Gastroesophageal sphincter (tissue), 4 donors: ENCODE data around the gene NOX5. TPM values are rescaled to one million over a fixed set of nuclear protein-coding genes. Genes with fewer than 3 reads are reported as not detected.
"Not testable (repeated sequence)": the region's sequence is repeated elsewhere in the genome, so short reads cannot be mapped to it uniquely, and the experiment has no call there.

ENCODE experiments used
- ATAC-seq: fragments of 150-250 bp; one replicate; pipeline ENCODE4 v1.9.1; 2016; ENCODE audit warnings: mild to moderate bottlenecking, moderate library complexity
- H3K27ac ChIP-seq, 4 donors: fragments of 200-600 bp; sonication (generic) in 3 of 4; 1 replicate in 3 of 4; 2 replicates in 1 of 4; pipeline ENCODE4 v1.5.1; 2016 to 2019
- H3K27me3 ChIP-seq: fragments of 200-600 bp; sonication (generic); one replicate; pipeline ENCODE4 v1.5.1; 2019
- H3K36me3 ChIP-seq, 2 donors: fragments of 200-600 bp; sonication (generic); one replicate each; pipeline ENCODE4 v1.5.1; 2019; ENCODE audit warnings: control low read depth in 1 of 2
- H3K4me1 ChIP-seq, 3 donors: fragments of 200-600 bp; sonication (generic); 1 replicate in 2 of 3; 2 replicates in 1 of 3; pipeline ENCODE4 v1.5.1; 2016 to 2019; ENCODE audit warnings: control low read depth in 2 of 3
- H3K4me3 ChIP-seq, 2 donors: fragments of 200-600 bp; sonication (generic); one replicate each; pipeline ENCODE4 v1.5.1; 2019; ENCODE audit warnings: mild to moderate bottlenecking in 1 of 2, moderate library complexity in 1 of 2
- H3K9me3 ChIP-seq, 3 donors: fragments of 200-600 bp; sonication (generic); one replicate each; pipeline ENCODE4 v1.5.1; 2017 to 2019; ENCODE audit warnings: control low read depth in 2 of 3
- EP300 ChIP-seq: sonication (generic); formaldehyde crosslinking; IDR thresholded peaks from one replicate; pipeline ENCODE4 v1.6.1; 2017; ENCODE audit warnings: antibody characterized with exemption, mild to moderate bottlenecking
- POLR2A ChIP-seq, 2 donors: fragments of 450-650 bp; IDR thresholded peaks; one replicate each; pipeline ENCODE4 v1.6.1; 2017; ENCODE audit warnings: antibody characterized with exemption in 2 of 2, mild to moderate bottlenecking in 2 of 2, moderate library complexity in 1 of 2
- POLR2AphosphoS5 ChIP-seq: sonication (generic); formaldehyde crosslinking; IDR thresholded peaks from one replicate; pipeline ENCODE4 v1.6.1; 2017; ENCODE audit warnings: antibody characterized with exemption
- WGBS, 2 donors: methylation state at CpG; one replicate each; pipeline ENCODE4 v1.1.5; 2018; ENCODE audit warnings: low coverage in 1 of 2; 5-methylcytosine and 5-hydroxymethylcytosine counted together
- total RNA-seq, 4 donors: library from RNA; depleted of rRNA; stranded (reverse); fragments of >200 nt; gene quantifications; one replicate each; pipeline ENCODE4 v1.1.0, GENCODE V29; 2016
- TF ChIP-seq, protein P1 (sequence below), 4 experiments: fragments of 200-600 bp in 2 of 4; fragments of 450-650 bp in 2 of 4; sonication (generic) in 1 of 4; IDR thresholded peaks; one replicate each; pipeline ENCODE4 v1.5.1; 2017 to 2019; ENCODE audit warnings: antibody characterized with exemption in 4 of 4, mild to moderate bottlenecking in 2 of 4, moderate library complexity in 2 of 4

NOX5 gene
- total RNA-seq, 4 donors from 2014 or later, result 0.12 to 0.54 TPM; not detected in 2

- H3K4me3 ChIP-seq, result no peak overlapping the region
- H3K36me3 ChIP-seq, result no peaks in the 10 kb centered on the region
- no peak for ATAC-seq
- no peak for TF ChIP-seq POLR2AphosphoS5
- TF ChIP-seq, protein P1, sequence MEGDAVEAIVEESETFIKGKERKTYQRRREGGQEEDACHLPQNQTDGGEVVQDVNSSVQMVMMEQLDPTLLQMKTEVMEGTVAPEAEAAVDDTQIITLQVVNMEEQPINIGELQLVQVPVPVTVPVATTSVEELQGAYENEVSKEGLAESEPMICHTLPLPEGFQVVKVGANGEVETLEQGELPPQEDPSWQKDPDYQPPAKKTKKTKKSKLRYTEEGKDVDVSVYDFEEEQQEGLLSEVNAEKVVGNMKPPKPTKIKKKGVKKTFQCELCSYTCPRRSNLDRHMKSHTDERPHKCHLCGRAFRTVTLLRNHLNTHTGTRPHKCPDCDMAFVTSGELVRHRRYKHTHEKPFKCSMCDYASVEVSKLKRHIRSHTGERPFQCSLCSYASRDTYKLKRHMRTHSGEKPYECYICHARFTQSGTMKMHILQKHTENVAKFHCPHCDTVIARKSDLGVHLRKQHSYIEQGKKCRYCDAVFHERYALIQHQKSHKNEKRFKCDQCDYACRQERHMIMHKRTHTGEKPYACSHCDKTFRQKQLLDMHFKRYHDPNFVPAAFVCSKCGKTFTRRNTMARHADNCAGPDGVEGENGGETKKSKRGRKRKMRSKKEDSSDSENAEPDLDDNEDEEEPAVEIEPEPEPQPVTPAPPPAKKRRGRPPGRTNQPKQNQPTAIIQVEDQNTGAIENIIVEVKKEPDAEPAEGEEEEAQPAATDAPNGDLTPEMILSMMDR (IDR thresholded peaks at IDR 0.05), result no peak
- TF ChIP-seq EP300, result no peak
- no peak for TF ChIP-seq POLR2A (IDR thresholded peaks at IDR 0.05)
- H3K9me3 ChIP-seq, result peaks cover 0 to 11% (median 0%) of the 10 kb centered on the region in 3 donors
- H3K27ac ChIP-seq, result no peak overlapping the region
- H3K27me3 ChIP-seq, result peaks cover 27% of the 10 kb centered on the region
- H3K4me1 ChIP-seq, result no peaks in the 10 kb centered on the region
- 96 to 100% methylated on average over 1 to 3 of the region's 3 CpGs for WGBS, 2 donors
Observed at GRCh38 chr15:69068157-69068556, 53.7 kb downstream of the NOX5 start.

GRCh38 chr15:69069290-69069689 is 54.8 kb downstream of the NOX5 start:
- peaks cover 0 to 11% (median 0%) of the 10 kb centered on the region in 3 donors for H3K9me3 ChIP-seq
- ATAC-seq, H3K36me3 ChIP-seq, H3K27ac ChIP-seq, H3K4me1 ChIP-seq, H3K4me3 ChIP-seq: not testable (repeated sequence)
- peaks cover 37% of the 10 kb centered on the region for H3K27me3 ChIP-seq

DNA sequence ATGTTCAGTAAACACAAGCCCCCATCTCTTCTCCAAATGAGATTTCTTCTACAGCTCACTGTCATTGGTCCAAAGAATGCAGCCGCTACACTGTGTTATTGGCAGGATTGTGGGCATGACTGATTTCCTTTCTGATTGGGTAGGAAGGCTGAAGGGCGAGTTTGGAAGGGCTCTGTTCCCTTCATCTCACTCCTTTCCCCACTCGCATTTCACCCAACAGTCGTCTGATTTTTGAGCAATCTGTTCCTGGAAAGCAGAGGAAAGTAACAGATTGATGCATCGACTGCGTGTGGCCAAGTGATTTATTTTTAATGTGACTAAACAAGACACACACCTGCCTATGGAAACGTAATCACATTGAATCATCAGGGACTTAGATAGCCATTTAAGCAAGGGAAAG is 55.5 kb downstream of the NOX5 start:
- Histone ChIP-seq H3K36me3 (no peaks in the 10 kb centered on the region), H3K4me3 (no peak overlapping the region), H3K27me3 (peaks cover 44% of the 10 kb centered on the region), H3K9me3 (peaks cover 0 to 11% (median 0%) of the 10 kb centered on the region in 3 donors), H3K27ac (no peak overlapping the region), H3K4me1 (peaks cover 0 to 14% (median 0%) of the 10 kb centered on the region in 3 donors)
- TF ChIP-seq, protein P1 (IDR thresholded peaks at IDR 0.05), result no peak
- TF ChIP-seq EP300, result no peak
- TF ChIP-seq POLR2A (IDR thresholded peaks at IDR 0.05), result no peak
- no peak for TF ChIP-seq POLR2AphosphoS5
- no peak for ATAC-seq
- WGBS, 2 donors, result 78 to 84% methylated on average over 2 to 6 of the region's 7 CpGs

DNA sequence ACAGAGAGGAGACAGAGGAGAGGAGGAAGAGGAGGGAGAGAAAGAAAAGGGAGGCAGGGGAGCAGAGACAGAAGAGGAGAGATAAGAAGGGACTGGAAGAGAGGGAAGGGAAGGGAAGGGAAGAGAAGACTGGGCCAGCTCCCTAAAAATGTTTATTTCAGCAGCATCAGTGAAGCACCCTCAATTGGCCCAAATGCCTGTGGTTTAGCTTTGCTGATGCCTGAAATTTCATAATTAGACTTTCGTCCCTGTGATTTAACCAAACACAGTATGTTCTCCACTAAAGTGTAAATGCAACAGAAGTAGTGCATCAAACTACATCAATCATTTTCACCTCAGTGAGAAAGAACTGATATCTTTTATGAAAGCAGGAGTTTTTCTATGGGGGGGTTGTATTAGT is 55.9 kb downstream of the NOX5 start:
- no peaks in the 10 kb centered on the region for H3K36me3 ChIP-seq
- H3K4me1 ChIP-seq, result peaks cover 0 to 16% (median 0%) of the 10 kb centered on the region in 3 donors
- TF ChIP-seq POLR2A (IDR thresholded peaks at IDR 0.05), result no peak
- TF ChIP-seq EP300, result no peak
- no peak for TF ChIP-seq POLR2AphosphoS5
- TF ChIP-seq, protein P1 (IDR thresholded peaks at IDR 0.05), result no peak
- H3K9me3 ChIP-seq, result peaks cover 0 to 11% (median 0%) of the 10 kb centered on the region in 3 donors
- WGBS, 2 donors, result 86 to 100% methylated on average over 1 of the region's 1 CpG
- peaks cover 48% of the 10 kb centered on the region for H3K27me3 ChIP-seq
- no peak overlapping the region for H3K27ac ChIP-seq
- no peak overlapping the region for H3K4me3 ChIP-seq
- ATAC-seq, result no peak

DNA sequence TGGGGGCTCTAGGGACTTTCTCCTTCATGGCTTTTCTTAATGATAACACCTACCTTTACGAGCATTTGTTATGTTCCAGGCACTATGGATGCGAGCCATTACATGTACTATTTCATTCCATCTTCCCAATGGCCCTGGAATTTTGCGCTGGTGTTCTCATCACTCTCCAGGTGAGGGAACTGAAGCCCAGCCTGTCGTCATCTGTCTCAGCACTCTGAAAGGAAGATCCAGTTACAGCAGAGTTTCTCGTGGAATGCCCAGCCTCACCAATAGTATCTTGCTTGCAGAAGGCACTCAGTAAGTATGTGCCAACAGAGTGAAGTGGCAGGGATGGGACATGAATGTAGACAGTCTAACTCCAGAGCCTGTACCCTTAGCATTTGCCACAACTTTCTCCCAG is 56.8 kb downstream of the NOX5 start:
- Histone ChIP-seq H3K27me3 (peaks cover 51% of the 10 kb centered on the region), H3K36me3 (no peaks in the 10 kb centered on the region), H3K4me3 (no peak overlapping the region), H3K4me1 (peaks cover 0 to 16% (median 0%) of the 10 kb centered on the region in 3 donors), H3K27ac (no peak overlapping the region), H3K9me3 (peaks cover 0 to 11% (median 0%) of the 10 kb centered on the region in 3 donors)
- WGBS, 2 donors, result 76 to 94% methylated on average over 4 to 5 of the region's 5 CpGs
- no peak for ATAC-seq
- TF ChIP-seq POLR2AphosphoS5 (no peak), POLR2A (IDR thresholded peaks at IDR 0.05) (no peak), EP300 (no peak)
- TF ChIP-seq, protein P1 (IDR thresholded peaks at IDR 0.05), result no peak
